Liver (tissue), 9 donors: ENCODE data around the gene LRP1-AS. TPM values are rescaled to one million over a fixed set of nuclear protein-coding genes. Genes with fewer than 3 reads are reported as not detected.

Experiments used
- DNase-seq: peaks from one replicate; pipeline ENCODE4 v3.0.0-alpha.2; 2017; ENCODE audit warnings: low spot score
- H3K27ac ChIP-seq, 2 donors: one replicate each; pipeline ENCODE4 v1.7.0; 2013; ENCODE audit warnings: inconsistent platforms in 2 of 2, low read length in 2 of 2, control low read depth in 1 of 2, low read depth in 1 of 2, mild to moderate bottlenecking in 1 of 2
- H3K27me3 ChIP-seq, 4 donors: one replicate each; pipeline versions ENCODE4 v1.6.1 to v1.7.0; 2013; ENCODE audit warnings: low read length in 3 of 4, inconsistent platforms in 1 of 4, mild to moderate bottlenecking in 1 of 4, moderate library complexity in 1 of 4; ENCODE audit not compliant: control insufficient read depth in 4 of 4, insufficient read depth in 4 of 4
- H3K36me3 ChIP-seq, 4 donors: one replicate each; pipeline versions ENCODE4 v1.6.1 to v1.7.0; 2013; ENCODE audit warnings: low read length in 3 of 4, mild to moderate bottlenecking in 3 of 4, low read depth in 1 of 4, moderate library complexity in 1 of 4; ENCODE audit not compliant: control insufficient read depth in 4 of 4, insufficient read depth in 3 of 4
- H3K4me1 ChIP-seq, 4 donors: one replicate each; pipeline versions ENCODE4 v1.6.1 to v1.7.0; 2013; ENCODE audit warnings: low read length in 3 of 4, mild to moderate bottlenecking in 3 of 4, moderate library complexity in 1 of 4; ENCODE audit not compliant: control insufficient read depth in 4 of 4, insufficient read depth in 4 of 4
- H3K4me3 ChIP-seq, 3 donors: one replicate each; pipeline versions ENCODE4 v1.6.1 to v1.7.0; 2013; ENCODE audit warnings: low read length in 3 of 3, control low read depth in 1 of 3, low read depth in 1 of 3, mild to moderate bottlenecking in 1 of 3
- H3K9ac ChIP-seq, 2 donors: one replicate each; pipeline ENCODE4 v1.7.0; 2013; ENCODE audit warnings: low read length in 2 of 2, mild to moderate bottlenecking in 2 of 2, moderate library complexity in 2 of 2, control low read depth in 1 of 2, low read depth in 1 of 2
- H3K9me3 ChIP-seq, 4 donors: one replicate each; pipeline versions ENCODE4 v1.6.1 to v1.7.0; 2013; ENCODE audit warnings: low read length in 3 of 4; ENCODE audit not compliant: control insufficient read depth in 4 of 4
- CTCF ChIP-seq: fragments of 150-350 bp; IDR thresholded peaks from 2 replicates; pipeline ENCODE4 v1.5.1; 2017; ENCODE audit warnings: improper control_type of control experiment, low read depth, low read length; ENCODE audit not compliant: missing input control
- EGR1 ChIP-seq, 2 donors: IDR thresholded peaks; 2 replicates each; pipeline ENCODE4 v1.6.1; 2016 to 2018; ENCODE audit warnings: antibody characterized with exemption in 2 of 2, low read depth in 2 of 2
- FOXA1 ChIP-seq: IDR thresholded peaks from 2 replicates; pipeline ENCODE4 v1.6.1; 2016; ENCODE audit warnings: antibody characterized with exemption
- FOXA2 ChIP-seq: IDR thresholded peaks from 2 replicates; pipeline ENCODE4 v1.6.1; 2016; ENCODE audit warnings: antibody characterized with exemption
- GABPA ChIP-seq, 2 donors: IDR thresholded peaks in 1 of 2; conservative IDR thresholded peaks in 1 of 2; 2 replicates each; pipeline ENCODE4 v1.6.1; 2016; ENCODE audit warnings: antibody characterized with exemption in 2 of 2, mild to moderate bottlenecking in 1 of 2, moderate library complexity in 1 of 2
- HNF4A ChIP-seq, 2 donors: conservative IDR thresholded peaks; 2 replicates each; pipeline ENCODE4 v1.6.1; 2016; ENCODE audit warnings: antibody characterized with exemption in 2 of 2, mild to moderate bottlenecking in 2 of 2
- HNF4G ChIP-seq: IDR thresholded peaks from 2 replicates; pipeline ENCODE4 v1.6.1; 2016; ENCODE audit warnings: antibody characterized with exemption
- JUND ChIP-seq, 2 donors: IDR thresholded peaks; 2 replicates each; pipeline ENCODE4 v1.6.1; 2016; ENCODE audit warnings: antibody characterized with exemption in 2 of 2
- MAX ChIP-seq: IDR thresholded peaks from 2 replicates; pipeline ENCODE4 v1.6.1; 2016; ENCODE audit warnings: antibody characterized with exemption
- NR2F2 ChIP-seq: IDR thresholded peaks from 2 replicates; pipeline ENCODE4 v1.6.1; 2016; ENCODE audit warnings: antibody characterized with exemption
- RAD21 ChIP-seq, 2 donors: IDR thresholded peaks; 2 replicates each; pipeline ENCODE4 v1.6.1; 2016; ENCODE audit warnings: antibody characterized with exemption in 2 of 2, mild to moderate bottlenecking in 2 of 2
- REST ChIP-seq: IDR thresholded peaks from 2 replicates; pipeline ENCODE4 v1.6.1; 2016; ENCODE audit warnings: antibody characterized with exemption, mild to moderate bottlenecking
- RXRA ChIP-seq, 2 donors: IDR thresholded peaks; 2 replicates each; pipeline ENCODE4 v1.6.1; 2017 to 2018; ENCODE audit warnings: antibody characterized with exemption in 2 of 2, mild to moderate bottlenecking in 1 of 2
- SP1 ChIP-seq: IDR thresholded peaks from 2 replicates; pipeline ENCODE4 v1.6.1; 2018; ENCODE audit warnings: antibody characterized with exemption, mild to moderate bottlenecking
- TAF1 ChIP-seq: conservative IDR thresholded peaks from 2 replicates; pipeline ENCODE4 v1.6.1; 2016; ENCODE audit warnings: antibody characterized with exemption, mild to moderate bottlenecking
- YY1 ChIP-seq: IDR thresholded peaks from 2 replicates; pipeline ENCODE4 v1.6.1; 2016; ENCODE audit warnings: antibody characterized with exemption, mild to moderate bottlenecking
- ZBTB33 ChIP-seq: IDR thresholded peaks from 2 replicates; pipeline ENCODE4 v1.6.1; 2016; ENCODE audit warnings: antibody characterized with exemption
- WGBS: extraction: QIAGEN DNeasy Blood & Tissue Kit; methylation state at CpG from one replicate; pipeline ENCODE4 v1.1.7; 2013; 5-methylcytosine and 5-hydroxymethylcytosine counted together
- polyA plus RNA-seq, 2 donors: library from polyadenylated mRNA; stranded (reverse) in 1 of 2; unstranded in 1 of 2; fragments of 200-250 nt in 1 of 2; fragments of >200 nt in 1 of 2; fragmentation: Nextera tagmentation in 1 of 2; extraction: Ambion mirVana in 1 of 2; gene quantifications; one replicate each; pipeline versions ENCODE4 v1.2.1 to v1.2.3, GENCODE V29; 2013 to 2015
- total RNA-seq, 2 donors: library from RNA; depleted of rRNA; stranded (reverse); fragments of >200 nt; gene quantifications; one replicate each; pipeline ENCODE4 v1.2.3, GENCODE V29; 2014
- donor health status: healthy.
- donor health status: healthy.
- donor health status: healthy.
- donor health status: healthy.
- donor health status: healthy.

Gene LRP1-AS
- total and polyA plus RNA-seq, 4 donors = not detected

GRCh38 chr12:57160040-57160439, 12.6 kb upstream of the LRP1-AS start:
- WGBS = 92% methylated on average over 4 of the region's 4 CpGs
- H3K4me1 ChIP-seq = peaks cover 0 to 11% (median 2%) of the 10 kb centered on the region in 4 donors
- DNase-seq = no peak
- no peak overlapping the region for H3K27ac ChIP-seq
- H3K9ac ChIP-seq = no peak overlapping the region
- no peaks in the 10 kb centered on the region for H3K27me3 ChIP-seq
- no peak for TF ChIP-seq YY1
- TF ChIP-seq FOXA1 = no peak
- TF ChIP-seq TAF1 = no peak
- no peak for TF ChIP-seq SP1
- no peak for TF ChIP-seq EGR1 (IDR thresholded peaks at IDR 0.05; ENCODE audit: low read depth in 2 of 2)
- TF ChIP-seq GABPA (IDR thresholded peaks at IDR 0.05 in 1 of 2, conservative IDR thresholded peaks at IDR 0.05 in 1 of 2) = no peak
- no peak for TF ChIP-seq RAD21 (IDR thresholded peaks at IDR 0.05)
- TF ChIP-seq FOXA2 = no peak
- no peak for TF ChIP-seq CTCF
- no peak for TF ChIP-seq MAX
- no peak for TF ChIP-seq HNF4A (conservative IDR thresholded peaks at IDR 0.05)
- no peak for TF ChIP-seq JUND (IDR thresholded peaks at IDR 0.05)
- TF ChIP-seq HNF4G = no peak
- no peak for TF ChIP-seq RXRA (IDR thresholded peaks at IDR 0.05)
- no peak for TF ChIP-seq ZBTB33
- no peak for TF ChIP-seq REST
- no peaks in the 10 kb centered on the region for H3K9me3 ChIP-seq
- H3K4me3 ChIP-seq = no peak overlapping the region
- peaks cover 42 to 90% (median 70%) of the 10 kb centered on the region in 4 donors for H3K36me3 ChIP-seq

- peaks cover 0 to 18% (median 4%) of the 10 kb centered on the region in 4 donors for H3K4me1 ChIP-seq
- H3K4me3 ChIP-seq = no peak overlapping the region
- peaks cover 40 to 90% (median 70%) of the 10 kb centered on the region in 4 donors for H3K36me3 ChIP-seq
- no peak for DNase-seq
- H3K9ac ChIP-seq = no peak overlapping the region
- H3K27me3 ChIP-seq = no peaks in the 10 kb centered on the region
- no peaks in the 10 kb centered on the region for H3K9me3 ChIP-seq
- no peak overlapping the region for H3K27ac ChIP-seq
- WGBS = 79% methylated on average over 4 of the region's 4 CpGs
- TF ChIP-seq CTCF (no peak), ZBTB33 (no peak), HNF4G (no peak), NR2F2 (no peak), GABPA (IDR thresholded peaks at IDR 0.05 in 1 of 2, conservative IDR thresholded peaks at IDR 0.05 in 1 of 2) (no peak), EGR1 (IDR thresholded peaks at IDR 0.05; ENCODE audit: low read depth in 2 of 2) (no peak), FOXA2 (no peak), TAF1 (no peak)
These were observed 11.9 kb upstream of the LRP1-AS start for GRCh38 chr12:57159311-57159710.
